Measurements from ENCODE around the gene REPIN1.

REPIN1 gene

DNA sequence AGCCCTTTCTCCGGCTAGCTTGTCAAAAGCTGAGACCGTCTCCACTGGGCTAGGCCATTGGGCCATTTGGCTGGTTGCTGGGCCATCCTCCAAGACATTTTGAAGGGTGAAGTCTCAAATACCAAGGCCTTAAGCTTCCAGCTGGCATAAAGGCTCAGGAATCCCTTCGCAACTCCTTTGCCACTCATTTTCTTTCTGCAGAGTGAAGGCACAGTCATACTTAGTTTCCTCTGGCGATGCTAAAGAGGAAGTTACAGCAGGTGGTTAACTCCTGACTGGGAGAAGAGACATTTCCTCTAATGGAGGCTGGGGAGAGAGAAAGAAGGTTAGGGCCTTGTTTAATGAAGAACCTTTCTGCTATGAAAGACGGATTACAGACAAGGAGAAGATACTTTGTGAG, 4.8 kb upstream of the REPIN1 start:
- Histone ChIP-seq H3K4me3 (ENCODE audit: low read depth, low read length) (no peak overlapping the region), H3K4me1 (ENCODE audit: control insufficient read depth, insufficient read depth, low read length) (no peaks in the 10 kb centered on the region), H3K9me3 (ENCODE audit: control insufficient read depth, insufficient read depth, low read depth, low read length) (no peaks in the 10 kb centered on the region), H3K36me3 (ENCODE audit: control insufficient read depth in 2 of 2, insufficient read depth in 1 of 2, low read length in 2 of 2) (no peaks in the 10 kb centered on the region), H3K27ac (ENCODE audit: extremely low read depth, low read depth, low read length) (no peak overlapping the region)
- CTCF ChIA-PET = no interaction called here
- POLR2A ChIA-PET = no interaction called here
- no peak for TF ChIP-seq GFI1B (tag by site-specific recombination; IDR thresholded peaks at IDR 0.05)

DNA sequence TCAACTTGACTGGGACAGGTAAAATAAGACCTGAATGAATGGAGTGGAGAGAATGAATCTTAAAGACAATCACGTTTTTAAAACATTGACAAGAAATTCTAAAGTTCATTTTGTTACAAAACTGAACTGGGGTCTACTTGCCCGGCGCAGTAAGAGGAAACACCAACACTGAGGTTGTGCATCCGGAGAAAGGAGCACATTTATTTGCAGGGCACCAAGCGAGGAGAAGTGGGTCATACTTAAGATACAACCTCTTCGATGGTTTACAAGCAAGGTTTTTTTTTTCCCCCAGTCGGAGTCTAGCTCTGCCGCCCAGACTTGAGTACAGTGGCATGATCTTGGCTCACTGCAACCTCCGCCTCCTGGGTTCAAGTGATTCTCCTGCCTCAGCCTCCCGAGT, 3.4 kb upstream of the REPIN1 start:
- Histone ChIP-seq H3K9me3 (ENCODE audit: control insufficient read depth, insufficient read depth, low read depth, low read length) (no peaks in the 10 kb centered on the region), H3K27ac (ENCODE audit: extremely low read depth, low read depth, low read length) (no peak overlapping the region), H3K4me3 (ENCODE audit: low read depth, low read length) (no peak overlapping the region), H3K4me1 (ENCODE audit: control insufficient read depth, insufficient read depth, low read length) (no peaks in the 10 kb centered on the region), H3K36me3 (ENCODE audit: control insufficient read depth in 2 of 2, insufficient read depth in 1 of 2, low read length in 2 of 2) (peaks cover 0 to 8% of the 10 kb centered on the region in 2 experiments; a peak in 1 of 3 replicates)
- no peak for TF ChIP-seq ZNF175 (tag by site-specific recombination; IDR thresholded peaks at IDR 0.05)
- TF ChIP-seq, protein P1, sequence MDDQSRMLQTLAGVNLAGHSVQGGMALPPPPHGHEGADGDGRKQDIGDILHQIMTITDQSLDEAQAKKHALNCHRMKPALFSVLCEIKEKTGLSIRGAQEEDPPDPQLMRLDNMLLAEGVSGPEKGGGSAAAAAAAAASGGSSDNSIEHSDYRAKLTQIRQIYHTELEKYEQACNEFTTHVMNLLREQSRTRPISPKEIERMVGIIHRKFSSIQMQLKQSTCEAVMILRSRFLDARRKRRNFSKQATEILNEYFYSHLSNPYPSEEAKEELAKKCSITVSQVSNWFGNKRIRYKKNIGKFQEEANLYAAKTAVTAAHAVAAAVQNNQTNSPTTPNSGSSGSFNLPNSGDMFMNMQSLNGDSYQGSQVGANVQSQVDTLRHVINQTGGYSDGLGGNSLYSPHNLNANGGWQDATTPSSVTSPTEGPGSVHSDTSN (CRISPR knock-in tag; IDR thresholded peaks at IDR 0.05) = no peak
- TF ChIP-seq, protein P2, sequence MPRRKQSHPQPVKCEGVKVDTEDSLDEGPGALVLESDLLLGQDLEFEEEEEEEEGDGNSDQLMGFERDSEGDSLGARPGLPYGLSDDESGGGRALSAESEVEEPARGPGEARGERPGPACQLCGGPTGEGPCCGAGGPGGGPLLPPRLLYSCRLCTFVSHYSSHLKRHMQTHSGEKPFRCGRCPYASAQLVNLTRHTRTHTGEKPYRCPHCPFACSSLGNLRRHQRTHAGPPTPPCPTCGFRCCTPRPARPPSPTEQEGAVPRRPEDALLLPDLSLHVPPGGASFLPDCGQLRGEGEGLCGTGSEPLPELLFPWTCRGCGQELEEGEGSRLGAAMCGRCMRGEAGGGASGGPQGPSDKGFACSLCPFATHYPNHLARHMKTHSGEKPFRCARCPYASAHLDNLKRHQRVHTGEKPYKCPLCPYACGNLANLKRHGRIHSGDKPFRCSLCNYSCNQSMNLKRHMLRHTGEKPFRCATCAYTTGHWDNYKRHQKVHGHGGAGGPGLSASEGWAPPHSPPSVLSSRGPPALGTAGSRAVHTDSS (tag by site-specific recombination; IDR thresholded peaks at IDR 0.05) = no peak
- no peak for TF ChIP-seq ZNF792 (tag by site-specific recombination; IDR thresholded peaks at IDR 0.05)
- TF ChIP-seq, protein P3, sequence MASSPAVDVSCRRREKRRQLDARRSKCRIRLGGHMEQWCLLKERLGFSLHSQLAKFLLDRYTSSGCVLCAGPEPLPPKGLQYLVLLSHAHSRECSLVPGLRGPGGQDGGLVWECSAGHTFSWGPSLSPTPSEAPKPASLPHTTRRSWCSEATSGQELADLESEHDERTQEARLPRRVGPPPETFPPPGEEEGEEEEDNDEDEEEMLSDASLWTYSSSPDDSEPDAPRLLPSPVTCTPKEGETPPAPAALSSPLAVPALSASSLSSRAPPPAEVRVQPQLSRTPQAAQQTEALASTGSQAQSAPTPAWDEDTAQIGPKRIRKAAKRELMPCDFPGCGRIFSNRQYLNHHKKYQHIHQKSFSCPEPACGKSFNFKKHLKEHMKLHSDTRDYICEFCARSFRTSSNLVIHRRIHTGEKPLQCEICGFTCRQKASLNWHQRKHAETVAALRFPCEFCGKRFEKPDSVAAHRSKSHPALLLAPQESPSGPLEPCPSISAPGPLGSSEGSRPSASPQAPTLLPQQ (tag by site-specific recombination; IDR thresholded peaks at IDR 0.05) = no peak
- TF ChIP-seq, protein P4, sequence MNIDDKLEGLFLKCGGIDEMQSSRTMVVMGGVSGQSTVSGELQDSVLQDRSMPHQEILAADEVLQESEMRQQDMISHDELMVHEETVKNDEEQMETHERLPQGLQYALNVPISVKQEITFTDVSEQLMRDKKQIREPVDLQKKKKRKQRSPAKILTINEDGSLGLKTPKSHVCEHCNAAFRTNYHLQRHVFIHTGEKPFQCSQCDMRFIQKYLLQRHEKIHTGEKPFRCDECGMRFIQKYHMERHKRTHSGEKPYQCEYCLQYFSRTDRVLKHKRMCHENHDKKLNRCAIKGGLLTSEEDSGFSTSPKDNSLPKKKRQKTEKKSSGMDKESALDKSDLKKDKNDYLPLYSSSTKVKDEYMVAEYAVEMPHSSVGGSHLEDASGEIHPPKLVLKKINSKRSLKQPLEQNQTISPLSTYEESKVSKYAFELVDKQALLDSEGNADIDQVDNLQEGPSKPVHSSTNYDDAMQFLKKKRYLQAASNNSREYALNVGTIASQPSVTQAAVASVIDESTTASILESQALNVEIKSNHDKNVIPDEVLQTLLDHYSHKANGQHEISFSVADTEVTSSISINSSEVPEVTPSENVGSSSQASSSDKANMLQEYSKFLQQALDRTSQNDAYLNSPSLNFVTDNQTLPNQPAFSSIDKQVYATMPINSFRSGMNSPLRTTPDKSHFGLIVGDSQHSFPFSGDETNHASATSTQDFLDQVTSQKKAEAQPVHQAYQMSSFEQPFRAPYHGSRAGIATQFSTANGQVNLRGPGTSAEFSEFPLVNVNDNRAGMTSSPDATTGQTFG (tag by site-specific recombination; IDR thresholded peaks at IDR 0.05; ENCODE audit: borderline replicate concordance) = no peak
- no peak for TF ChIP-seq ZNF768 (tag by site-specific recombination; IDR thresholded peaks at IDR 0.05)
- no peak for TF ChIP-seq ZNF610 (tag by site-specific recombination; IDR thresholded peaks at IDR 0.05; ENCODE audit: borderline replicate concordance)
- no peak for TF ChIP-seq SETDB1 (IDR thresholded peaks at IDR 0.05; ENCODE audit: insufficient read length, low read length)
- POLR2A ChIA-PET = interaction anchor here (1.9 kb wide), 1 partner anchor 42 kb away, joined by 5 read pairs; the partner anchor contains the start of genes ACTR3C and LRRC61
- CTCF ChIA-PET = no interaction called here

DNA sequence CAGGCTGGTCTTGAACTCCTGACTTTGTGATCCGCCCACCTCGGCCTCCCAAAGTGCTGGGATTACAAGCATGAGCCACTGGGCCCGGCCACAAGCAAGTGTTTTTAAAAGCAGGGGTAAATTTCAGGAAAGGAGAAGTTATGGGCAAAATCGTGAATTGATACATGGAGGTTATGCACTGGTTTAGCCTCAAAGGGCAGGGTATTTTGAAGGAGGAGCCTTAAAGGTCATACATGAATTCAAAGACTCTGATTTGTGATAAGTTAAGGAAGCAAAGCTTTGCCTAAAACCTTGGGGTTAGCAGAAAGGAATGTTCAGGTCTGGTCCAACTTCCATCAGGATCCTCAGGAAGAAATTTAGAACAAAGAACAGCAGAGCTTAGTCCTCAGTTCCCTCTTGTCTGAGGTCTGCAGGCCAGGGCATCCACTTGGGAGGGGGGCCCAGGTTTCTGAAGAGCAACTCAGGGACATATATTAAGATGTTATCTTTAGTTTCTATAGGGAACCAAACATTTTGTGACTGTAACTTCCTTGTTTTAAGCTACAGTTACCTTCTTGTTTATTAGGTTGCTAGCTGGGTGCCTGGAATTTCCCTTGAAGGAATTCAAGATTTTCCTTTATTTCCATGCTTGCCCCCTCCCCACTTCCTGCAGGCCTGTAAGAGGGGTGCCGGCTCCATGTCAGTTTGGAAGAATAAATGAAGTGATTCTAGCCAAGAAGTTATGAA, 2.8 kb upstream of the REPIN1 start:
- no peak overlapping the region for H3K27ac ChIP-seq (ENCODE audit: extremely low read depth, low read depth, low read length)
- H3K4me3 ChIP-seq (ENCODE audit: low read depth, low read length) = no peak overlapping the region
- ChIA-PET CTCF (interaction anchor here (0.5 to 1.5 kb wide), 3 partner anchors 10 to 43 kb away, joined by 3 to 6 read pairs (median 3); partner anchors contain the start of genes ACTR3C and LRRC61), POLR2A (interaction anchor here (1.9 kb wide), 1 partner anchor 43 kb away, joined by 5 read pairs; the partner anchor contains the start of genes ACTR3C and LRRC61)
- no peaks in the 10 kb centered on the region for H3K9me3 ChIP-seq (ENCODE audit: control insufficient read depth, insufficient read depth, low read depth, low read length)
- no peaks in the 10 kb centered on the region for H3K4me1 ChIP-seq (ENCODE audit: control insufficient read depth, insufficient read depth, low read length)
- H3K36me3 ChIP-seq (ENCODE audit: control insufficient read depth in 2 of 2, insufficient read depth in 1 of 2, low read length in 2 of 2) = peaks cover 0 to 14% of the 10 kb centered on the region in 2 experiments; a peak in 1 of 3 replicates
- TF ChIP-seq ZBTB7A (tag by site-specific recombination; IDR thresholded peaks at IDR 0.05; ENCODE audit: low read depth) = no peak
- TF ChIP-seq, protein P5, sequence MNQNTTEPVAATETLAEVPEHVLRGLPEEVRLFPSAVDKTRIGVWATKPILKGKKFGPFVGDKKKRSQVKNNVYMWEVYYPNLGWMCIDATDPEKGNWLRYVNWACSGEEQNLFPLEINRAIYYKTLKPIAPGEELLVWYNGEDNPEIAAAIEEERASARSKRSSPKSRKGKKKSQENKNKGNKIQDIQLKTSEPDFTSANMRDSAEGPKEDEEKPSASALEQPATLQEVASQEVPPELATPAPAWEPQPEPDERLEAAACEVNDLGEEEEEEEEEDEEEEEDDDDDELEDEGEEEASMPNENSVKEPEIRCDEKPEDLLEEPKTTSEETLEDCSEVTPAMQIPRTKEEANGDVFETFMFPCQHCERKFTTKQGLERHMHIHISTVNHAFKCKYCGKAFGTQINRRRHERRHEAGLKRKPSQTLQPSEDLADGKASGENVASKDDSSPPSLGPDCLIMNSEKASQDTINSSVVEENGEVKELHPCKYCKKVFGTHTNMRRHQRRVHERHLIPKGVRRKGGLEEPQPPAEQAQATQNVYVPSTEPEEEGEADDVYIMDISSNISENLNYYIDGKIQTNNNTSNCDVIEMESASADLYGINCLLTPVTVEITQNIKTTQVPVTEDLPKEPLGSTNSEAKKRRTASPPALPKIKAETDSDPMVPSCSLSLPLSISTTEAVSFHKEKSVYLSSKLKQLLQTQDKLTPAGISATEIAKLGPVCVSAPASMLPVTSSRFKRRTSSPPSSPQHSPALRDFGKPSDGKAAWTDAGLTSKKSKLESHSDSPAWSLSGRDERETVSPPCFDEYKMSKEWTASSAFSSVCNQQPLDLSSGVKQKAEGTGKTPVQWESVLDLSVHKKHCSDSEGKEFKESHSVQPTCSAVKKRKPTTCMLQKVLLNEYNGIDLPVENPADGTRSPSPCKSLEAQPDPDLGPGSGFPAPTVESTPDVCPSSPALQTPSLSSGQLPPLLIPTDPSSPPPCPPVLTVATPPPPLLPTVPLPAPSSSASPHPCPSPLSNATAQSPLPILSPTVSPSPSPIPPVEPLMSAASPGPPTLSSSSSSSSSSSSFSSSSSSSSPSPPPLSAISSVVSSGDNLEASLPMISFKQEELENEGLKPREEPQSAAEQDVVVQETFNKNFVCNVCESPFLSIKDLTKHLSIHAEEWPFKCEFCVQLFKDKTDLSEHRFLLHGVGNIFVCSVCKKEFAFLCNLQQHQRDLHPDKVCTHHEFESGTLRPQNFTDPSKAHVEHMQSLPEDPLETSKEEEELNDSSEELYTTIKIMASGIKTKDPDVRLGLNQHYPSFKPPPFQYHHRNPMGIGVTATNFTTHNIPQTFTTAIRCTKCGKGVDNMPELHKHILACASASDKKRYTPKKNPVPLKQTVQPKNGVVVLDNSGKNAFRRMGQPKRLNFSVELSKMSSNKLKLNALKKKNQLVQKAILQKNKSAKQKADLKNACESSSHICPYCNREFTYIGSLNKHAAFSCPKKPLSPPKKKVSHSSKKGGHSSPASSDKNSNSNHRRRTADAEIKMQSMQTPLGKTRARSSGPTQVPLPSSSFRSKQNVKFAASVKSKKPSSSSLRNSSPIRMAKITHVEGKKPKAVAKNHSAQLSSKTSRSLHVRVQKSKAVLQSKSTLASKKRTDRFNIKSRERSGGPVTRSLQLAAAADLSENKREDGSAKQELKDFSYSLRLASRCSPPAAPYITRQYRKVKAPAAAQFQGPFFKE (tag by site-specific recombination; IDR thresholded peaks at IDR 0.05; ENCODE audit: borderline replicate concordance) = no peak
- no peak for TF ChIP-seq HOXA7 (CRISPR knock-in tag; IDR thresholded peaks at IDR 0.05; ENCODE audit: borderline replicate concordance)
- no peak for TF ChIP-seq ZNF626 (tag by site-specific recombination; IDR thresholded peaks at IDR 0.05)
- TF ChIP-seq, protein P6, sequence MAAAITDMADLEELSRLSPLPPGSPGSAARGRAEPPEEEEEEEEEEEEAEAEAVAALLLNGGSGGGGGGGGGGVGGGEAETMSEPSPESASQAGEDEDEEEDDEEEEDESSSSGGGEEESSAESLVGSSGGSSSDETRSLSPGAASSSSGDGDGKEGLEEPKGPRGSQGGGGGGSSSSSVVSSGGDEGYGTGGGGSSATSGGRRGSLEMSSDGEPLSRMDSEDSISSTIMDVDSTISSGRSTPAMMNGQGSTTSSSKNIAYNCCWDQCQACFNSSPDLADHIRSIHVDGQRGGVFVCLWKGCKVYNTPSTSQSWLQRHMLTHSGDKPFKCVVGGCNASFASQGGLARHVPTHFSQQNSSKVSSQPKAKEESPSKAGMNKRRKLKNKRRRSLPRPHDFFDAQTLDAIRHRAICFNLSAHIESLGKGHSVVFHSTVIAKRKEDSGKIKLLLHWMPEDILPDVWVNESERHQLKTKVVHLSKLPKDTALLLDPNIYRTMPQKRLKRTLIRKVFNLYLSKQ (tag by site-specific recombination; IDR thresholded peaks at IDR 0.05; ENCODE audit: borderline replicate concordance) = no peak
